HUES6 (cell line): Measurements from ENCODE around the gene RYR1.
"Not testable (repeated sequence)": the region's sequence is repeated elsewhere in the genome, so short reads cannot be mapped to it uniquely, and the experiment has no call there.

Source experiments
- H3K27ac ChIP-seq: 2 replicates; pipeline ENCODE4 v1.7.0; 2013; ENCODE audit warnings: low read depth, mild to moderate bottlenecking, low read length, inconsistent platforms
- H3K27me3 ChIP-seq: 2 replicates; pipeline ENCODE4 v1.6.1; 2013; ENCODE audit warnings: low read length; ENCODE audit not compliant: control insufficient read depth, insufficient read depth
- H3K36me3 ChIP-seq: 2 replicates; pipeline ENCODE4 v1.6.1; 2013; ENCODE audit warnings: low read length; ENCODE audit not compliant: control insufficient read depth, insufficient read depth
- H3K4me1 ChIP-seq: 2 replicates; pipeline ENCODE4 v1.6.1; 2013; ENCODE audit warnings: low read length; ENCODE audit not compliant: control insufficient read depth, insufficient read depth
- H3K4me3 ChIP-seq: 2 replicates; pipeline ENCODE4 v1.5.1; 2013; ENCODE audit warnings: low read depth, low read length
- H3K9ac ChIP-seq: one replicate; pipeline ENCODE4 v1.6.1; 2013; ENCODE audit warnings: mild to moderate bottlenecking, low read length
- H3K9me3 ChIP-seq: 2 replicates; pipeline ENCODE4 v1.6.1; 2013; ENCODE audit warnings: low read depth, low read length; ENCODE audit not compliant: control insufficient read depth, insufficient read depth

The RYR1 gene

GRCh38 chr19:38556521-38557174 lies 123.2 kb downstream of the RYR1 start:
- Histone ChIP-seq H3K36me3 (0 out of 2 replicates have a peak, but pooled peaks cover 4% of the 10 kb centered on the region), H3K27me3 (no peaks in the 10 kb centered on the region), H3K4me3 (no peak overlapping the region), H3K9ac (no peak overlapping the region), H3K27ac (no peak overlapping the region), H3K9me3 (no peaks in the 10 kb centered on the region), H3K4me1 (no peaks in the 10 kb centered on the region)

- no peak overlapping the region for H3K9ac ChIP-seq
- no peak overlapping the region for H3K4me3 ChIP-seq
- no peaks in the 10 kb centered on the region for H3K27me3 ChIP-seq
- H3K9me3 ChIP-seq, result no peaks in the 10 kb centered on the region
- peaks cover 7% of the 10 kb centered on the region for H3K36me3 ChIP-seq
- no peaks in the 10 kb centered on the region for H3K4me1 ChIP-seq
- no peak overlapping the region for H3K27ac ChIP-seq
Measured at GRCh38 chr19:38557205-38557799, 123.8 kb downstream of the RYR1 start.

- H3K27ac ChIP-seq, H3K9me3 ChIP-seq, H3K27me3 ChIP-seq, H3K9ac ChIP-seq, H3K36me3 ChIP-seq, H3K4me1 ChIP-seq, H3K4me3 ChIP-seq: not testable (repeated sequence)
Measured at GRCh38 chr19:38558933-38559332, 125.4 kb downstream of the RYR1 start.

- Histone ChIP-seq H3K36me3 (peaks cover 7% of the 10 kb centered on the region), H3K9ac (no peak overlapping the region), H3K27ac (no peak overlapping the region)
Measured at GRCh38 chr19:38559428-38560401, 126.2 kb downstream of the RYR1 start.

GRCh38 chr19:38561053-38561606 lies 127.6 kb downstream of the RYR1 start:
- Histone ChIP-seq H3K27me3 (peaks cover 17% of the 10 kb centered on the region), H3K36me3 (peaks cover 7% of the 10 kb centered on the region), H3K9me3 (no peaks in the 10 kb centered on the region), H3K4me1 (no peaks in the 10 kb centered on the region), H3K27ac (no peak overlapping the region), H3K9ac (no peak overlapping the region), H3K4me3 (no peak overlapping the region)

More at GRCh38 chr19:38559428-38560401, 126.2 kb downstream of the RYR1 start:
- no peaks in the 10 kb centered on the region for H3K9me3 ChIP-seq
- H3K4me1 ChIP-seq, result no peaks in the 10 kb centered on the region
- H3K27me3 ChIP-seq, result peaks cover 7% of the 10 kb centered on the region
- H3K4me3 ChIP-seq, result no peak overlapping the region

- H3K4me3 ChIP-seq, result no peak overlapping the region
- H3K36me3 ChIP-seq, result peaks cover 7% of the 10 kb centered on the region
- H3K27me3 ChIP-seq, result peaks cover 20% of the 10 kb centered on the region
- no peak overlapping the region for H3K27ac ChIP-seq
- no peaks in the 10 kb centered on the region for H3K4me1 ChIP-seq
- no peak overlapping the region for H3K9ac ChIP-seq
- no peaks in the 10 kb centered on the region for H3K9me3 ChIP-seq
Measured at GRCh38 chr19:38561658-38562057, 128.2 kb downstream of the RYR1 start.

GRCh38 chr19:38562096-38562495 lies 128.6 kb downstream of the RYR1 start:
- H3K9ac ChIP-seq, result no peak overlapping the region
- peaks cover 7% of the 10 kb centered on the region for H3K36me3 ChIP-seq
- no peak overlapping the region for H3K4me3 ChIP-seq
- no peaks in the 10 kb centered on the region for H3K4me1 ChIP-seq
- no peak overlapping the region for H3K27ac ChIP-seq
- H3K27me3 ChIP-seq, result peaks cover 20% of the 10 kb centered on the region
- H3K9me3 ChIP-seq, result no peaks in the 10 kb centered on the region

- H3K9ac ChIP-seq, result no peak overlapping the region
- no peak overlapping the region for H3K4me3 ChIP-seq
- H3K36me3 ChIP-seq, result peaks cover 7% of the 10 kb centered on the region
- no peak overlapping the region for H3K27ac ChIP-seq
- H3K27me3 ChIP-seq, result peaks cover 20% of the 10 kb centered on the region
- no peaks in the 10 kb centered on the region for H3K4me1 ChIP-seq
- no peaks in the 10 kb centered on the region for H3K9me3 ChIP-seq
Measured at GRCh38 chr19:38563475-38563874, 130.0 kb downstream of the RYR1 start.

- Histone ChIP-seq H3K36me3 (peaks cover 7% of the 10 kb centered on the region), H3K27ac (no peak overlapping the region), H3K9me3 (no peaks in the 10 kb centered on the region), H3K4me3 (peak overlapping the region; percentile 41), H3K27me3 (peaks cover 20% of the 10 kb centered on the region), H3K9ac (no peak overlapping the region), H3K4me1 (no peaks in the 10 kb centered on the region)
Measured at GRCh38 chr19:38564981-38565690, 131.6 kb downstream of the RYR1 start.

GRCh38 chr19:38565691-38566105 lies 132.2 kb downstream of the RYR1 start:
- Histone ChIP-seq H3K27ac (no peak overlapping the region), H3K9me3 (no peaks in the 10 kb centered on the region), H3K4me1 (no peaks in the 10 kb centered on the region), H3K9ac (no peak overlapping the region), H3K36me3 (peaks cover 7% of the 10 kb centered on the region), H3K4me3 (peak overlapping the region; percentile 15; the same call in 1 of the 2 replicates), H3K27me3 (peaks cover 20% of the 10 kb centered on the region)
